Urinary bladder (tissue), 4 donors: Measurements from ENCODE around the gene SLC15A3. TPM values are rescaled to one million over a fixed set of nuclear protein-coding genes. Genes with fewer than 3 reads are reported as not detected.

ENCODE experiments used
- DNase-seq: peaks from one replicate; pipeline ENCODE4 v3.0.0-alpha.2; 2015; ENCODE audit errors: extremely low spot score
- H3K27ac ChIP-seq: one replicate; pipeline ENCODE4 v1.5.1; 2013; ENCODE audit warnings: low read depth, mild to moderate bottlenecking, moderate library complexity
- H3K36me3 ChIP-seq: one replicate; pipeline ENCODE4 v1.6.1; 2013; ENCODE audit warnings: mild to moderate bottlenecking, moderate library complexity; ENCODE audit not compliant: insufficient read depth
- H3K4me1 ChIP-seq: one replicate; pipeline ENCODE4 v1.6.1; 2013; ENCODE audit warnings: mild to moderate bottlenecking, moderate library complexity; ENCODE audit not compliant: insufficient read depth
- H3K4me3 ChIP-seq: one replicate; pipeline ENCODE4 v1.5.1; 2013; ENCODE audit warnings: low read depth, low read length
- WGBS: extraction: QIAGEN DNeasy Blood & Tissue Kit; methylation state at CpG from one replicate; pipeline ENCODE4 v1.1.7; 2013; 5-methylcytosine and 5-hydroxymethylcytosine counted together
- polyA plus RNA-seq: library from polyadenylated mRNA; stranded (reverse); fragments of 200-250 nt; gene quantifications from one replicate; pipeline ENCODE4 v1.2.3, GENCODE V29; 2013
- total RNA-seq: library from RNA; depleted of rRNA; stranded (reverse); fragments of >200 nt; gene quantifications from one replicate; pipeline ENCODE4 v1.2.3, GENCODE V29; 2014
- donor health status: healthy with polysubstance abuse.
- donor health status: healthy.

SLC15A3 gene
- total and polyA plus RNA-seq, 2 donors: 12.7 to 34.7 TPM

GRCh38 chr11:60905551-60906113 lies 46.3 kb downstream of the SLC15A3 start:
- no peak for DNase-seq
- Histone ChIP-seq H3K4me3 (peak overlapping the region; percentile 89), H3K36me3 (peaks cover 2% of the 10 kb centered on the region), H3K27ac (peak overlapping the region; percentile 76), H3K4me1 (no peaks in the 10 kb centered on the region)
- 3% methylated on average over 16 of the region's 16 CpGs for WGBS

GRCh38 chr11:60905047-60905446 lies 46.9 kb downstream of the SLC15A3 start:
- Histone ChIP-seq H3K4me1 (no peaks in the 10 kb centered on the region), H3K36me3 (peaks cover 2% of the 10 kb centered on the region), H3K27ac (no peak overlapping the region), H3K4me3 (peak overlapping the region; percentile 89)
- DNase-seq: no peak
- WGBS: 45% methylated on average over 6 of the region's 6 CpGs

- Histone ChIP-seq H3K27ac (no peak overlapping the region), H3K4me3 (no peak overlapping the region), H3K4me1 (no peaks in the 10 kb centered on the region), H3K36me3 (peaks cover 2% of the 10 kb centered on the region)
- 91% methylated on average over 11 of the region's 11 CpGs for WGBS
- no peak for DNase-seq
Observed at GRCh38 chr11:60902625-60903024, 49.4 kb downstream of the SLC15A3 start.

GRCh38 chr11:60900673-60901404 lies 51.1 kb downstream of the SLC15A3 start:
- DNase-seq: no peak
- Histone ChIP-seq H3K4me1 (no peaks in the 10 kb centered on the region), H3K4me3 (no peak overlapping the region), H3K27ac (no peak overlapping the region), H3K36me3 (peaks cover 4% of the 10 kb centered on the region)
- 81% methylated on average over 13 of the region's 13 CpGs for WGBS

- WGBS: 62% methylated on average over 4 of the region's 4 CpGs
- no peak for DNase-seq
- peaks cover 4% of the 10 kb centered on the region for H3K36me3 ChIP-seq
- H3K4me3 ChIP-seq: no peak overlapping the region
- H3K27ac ChIP-seq: no peak overlapping the region
- no peaks in the 10 kb centered on the region for H3K4me1 ChIP-seq
Observed at GRCh38 chr11:60899977-60900376, 52.0 kb downstream of the SLC15A3 start.

GRCh38 chr11:60899046-60899936 lies 52.7 kb downstream of the SLC15A3 start:
- H3K27ac ChIP-seq: no peak overlapping the region
- H3K4me3 ChIP-seq: no peak overlapping the region
- H3K36me3 ChIP-seq: peaks cover 4% of the 10 kb centered on the region
- WGBS: 60% methylated on average over 12 of the region's 12 CpGs
- no peaks in the 10 kb centered on the region for H3K4me1 ChIP-seq
- DNase-seq: no peak

GRCh38 chr11:60897496-60897895 lies 54.5 kb downstream of the SLC15A3 start:
- no peak for DNase-seq

GRCh38 chr11:60895687-60896086 lies 56.3 kb downstream of the SLC15A3 start:
- Histone ChIP-seq H3K36me3 (peaks cover 2% of the 10 kb centered on the region), H3K27ac (no peak overlapping the region), H3K4me1 (no peaks in the 10 kb centered on the region), H3K4me3 (no peak overlapping the region)
- DNase-seq: no peak
- 88% methylated on average over 5 of the region's 5 CpGs for WGBS

More at GRCh38 chr11:60897496-60897895, 54.5 kb downstream of the SLC15A3 start:
- peaks cover 4% of the 10 kb centered on the region for H3K36me3 ChIP-seq
- no peak overlapping the region for H3K27ac ChIP-seq
- 95% methylated on average over 4 of the region's 4 CpGs for WGBS
- H3K4me3 ChIP-seq: no peak overlapping the region
- no peaks in the 10 kb centered on the region for H3K4me1 ChIP-seq

GRCh38 chr11:60891103-60891741 lies 60.8 kb downstream of the SLC15A3 start:
- 69% methylated on average over 7 of the region's 7 CpGs for WGBS
- H3K4me1 ChIP-seq: no peaks in the 10 kb centered on the region

GRCh38 chr11:60890696-60891095 lies 61.3 kb downstream of the SLC15A3 start:
- Histone ChIP-seq H3K4me3 (no peak overlapping the region), H3K36me3 (no peaks in the 10 kb centered on the region), H3K4me1 (no peaks in the 10 kb centered on the region), H3K27ac (no peak overlapping the region)
- DNase-seq: no peak
- WGBS: 60% methylated on average over 5 of the region's 5 CpGs

More at GRCh38 chr11:60891103-60891741, 60.8 kb downstream of the SLC15A3 start:
- Histone ChIP-seq H3K4me3 (no peak overlapping the region), H3K27ac (no peak overlapping the region), H3K36me3 (no peaks in the 10 kb centered on the region)
- no peak for DNase-seq

- Histone ChIP-seq H3K4me3 (no peak overlapping the region), H3K36me3 (no peaks in the 10 kb centered on the region), H3K4me1 (no peaks in the 10 kb centered on the region), H3K27ac (no peak overlapping the region)
- WGBS: 65% methylated on average over 6 of the region's 6 CpGs
- DNase-seq: no peak
Observed at GRCh38 chr11:60889869-60890311, 62.1 kb downstream of the SLC15A3 start.

- WGBS: 64% methylated on average over 5 of the region's 5 CpGs
- no peak for DNase-seq
Observed at GRCh38 chr11:60887556-60887955, 64.4 kb downstream of the SLC15A3 start.

More at GRCh38 chr11:60887556-60887955, 64.4 kb downstream of the SLC15A3 start:
- Histone ChIP-seq H3K36me3 (no peaks in the 10 kb centered on the region), H3K4me1 (no peaks in the 10 kb centered on the region), H3K4me3 (no peak overlapping the region), H3K27ac (no peak overlapping the region)
